Astrocyte (in vitro differentiated cells and primary cell): Measurements from ENCODE around the gene CALM3.

Source experiments
- CTCF ChIP-seq: IDR thresholded peaks from 2 replicates; pipeline ENCODE4 v1.5.1; 2011; ENCODE audit warnings: low read depth, mild to moderate bottlenecking, inconsistent platforms, low read length, moderate library complexity; ENCODE audit not compliant: insufficient read depth
- EZH2 ChIP-seq: IDR thresholded peaks from 2 replicates; pipeline ENCODE4 v1.6.1; 2012; ENCODE audit warnings: mild to moderate bottlenecking, low read length, inconsistent platforms; ENCODE audit not compliant: insufficient read depth

GRCh38 chr19:46580247-46580646 is 20.9 kb upstream of the CALM3 start:
- no peak for TF ChIP-seq CTCF
- TF ChIP-seq EZH2: no peak
